Osteoblast (primary cell): ENCODE measurements around the gene SIGLEC9. TPM values are rescaled to one million over a fixed set of nuclear protein-coding genes. Genes with fewer than 3 reads are reported as not detected.
A peak's percentile ranks its signal among the peaks of the same experiment; 100 is the strongest.

Experiments
- DNase-seq: peaks from one replicate; pipeline ENCODE4 v3.0.0; 2011; ENCODE audit warnings: low spot score, mixed read lengths; ENCODE audit not compliant: insufficient read length; ENCODE audit errors: missing footprints
- H2AFZ ChIP-seq: 2 replicates; pipeline ENCODE4 v1.6.0; 2011; ENCODE audit warnings: mild to moderate bottlenecking, low read length
- H3K27ac ChIP-seq: 2 replicates; pipeline ENCODE4 v1.5.1; 2011; ENCODE audit warnings: mild to moderate bottlenecking, low read depth, low read length, moderate library complexity
- H3K27me3 ChIP-seq: 2 replicates; pipeline ENCODE4 v1.6.0; 2012; ENCODE audit warnings: mild to moderate bottlenecking, control low read depth, inconsistent platforms, low read length, moderate library complexity; ENCODE audit not compliant: insufficient read depth
- H3K36me3 ChIP-seq: 2 replicates; pipeline ENCODE4 v1.5.1; 2011; ENCODE audit warnings: mild to moderate bottlenecking, low read length, control low read depth, moderate library complexity; ENCODE audit not compliant: insufficient read depth
- H3K4me1 ChIP-seq: 2 replicates; pipeline ENCODE4 v1.5.1; 2011; ENCODE audit warnings: mild to moderate bottlenecking, low read length, control low read depth, moderate library complexity; ENCODE audit not compliant: insufficient read depth
- H3K4me2 ChIP-seq: 2 replicates; pipeline ENCODE4 v1.6.0; 2011; ENCODE audit warnings: mild to moderate bottlenecking, low read length; ENCODE audit not compliant: insufficient read depth
- H3K4me3 ChIP-seq: fragments of 200-600 bp; sonication (generic); 3 replicates; pipeline ENCODE4 v1.5.1; 2012; ENCODE audit warnings: mild to moderate bottlenecking, low read length, inconsistent platforms; ENCODE audit not compliant: insufficient read depth
- H3K79me2 ChIP-seq: 2 replicates; pipeline ENCODE4 v1.6.0; 2012; ENCODE audit warnings: mild to moderate bottlenecking, low read length, control low read depth, inconsistent platforms; ENCODE audit not compliant: insufficient read depth
- H3K9me3 ChIP-seq: 2 replicates; pipeline ENCODE4 v1.5.1; 2011; ENCODE audit warnings: low read depth, low read length, control low read depth
- H4K20me1 ChIP-seq: 2 replicates; pipeline ENCODE4 v1.6.0; 2012; ENCODE audit warnings: mild to moderate bottlenecking, low read length, control low read depth; ENCODE audit not compliant: insufficient read depth
- total RNA-seq: library from RNA; depleted of rRNA; stranded (reverse); fragments of >200 nt; gene quantifications from 2 replicates; pipeline ENCODE4 v1.2.3, GENCODE V29; 2012
- TF ChIP-seq, protein P1 (sequence below): IDR thresholded peaks from 2 replicates; pipeline ENCODE4 v1.5.1; 2011; ENCODE audit warnings: mild to moderate bottlenecking, low read depth, low read length, moderate library complexity; ENCODE audit errors: extremely low read depth

Gene SIGLEC9
- total RNA-seq, 1 donor, result not detected

DNA sequence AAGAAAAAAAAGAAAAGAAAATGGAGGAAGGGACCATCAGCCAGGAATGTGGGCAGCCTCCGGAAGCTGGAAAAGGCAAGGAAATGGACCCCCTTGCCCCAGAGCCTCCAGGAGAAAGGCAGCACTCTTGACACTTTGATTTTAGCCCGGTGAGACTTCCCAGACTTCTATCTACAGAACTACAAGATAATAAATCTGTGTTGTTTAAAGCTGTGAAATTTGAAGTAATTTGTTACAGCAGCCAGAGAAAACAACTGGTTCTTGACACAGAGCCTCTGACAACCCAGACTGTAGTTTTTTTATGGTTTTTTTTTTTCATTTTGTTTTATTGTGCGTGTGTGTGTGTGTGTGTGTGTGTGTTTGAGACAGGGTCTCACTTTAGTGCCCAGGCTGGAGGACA is 24.1 kb upstream of the SIGLEC9 start:
- H2AFZ ChIP-seq, result no peak overlapping the region
- no peak overlapping the region for H3K4me2 ChIP-seq
- peaks cover 35% of the 10 kb centered on the region for H3K79me2 ChIP-seq
- no peak overlapping the region for H3K27ac ChIP-seq
- H3K27me3 ChIP-seq, result no peaks in the 10 kb centered on the region
- TF ChIP-seq, protein P1, sequence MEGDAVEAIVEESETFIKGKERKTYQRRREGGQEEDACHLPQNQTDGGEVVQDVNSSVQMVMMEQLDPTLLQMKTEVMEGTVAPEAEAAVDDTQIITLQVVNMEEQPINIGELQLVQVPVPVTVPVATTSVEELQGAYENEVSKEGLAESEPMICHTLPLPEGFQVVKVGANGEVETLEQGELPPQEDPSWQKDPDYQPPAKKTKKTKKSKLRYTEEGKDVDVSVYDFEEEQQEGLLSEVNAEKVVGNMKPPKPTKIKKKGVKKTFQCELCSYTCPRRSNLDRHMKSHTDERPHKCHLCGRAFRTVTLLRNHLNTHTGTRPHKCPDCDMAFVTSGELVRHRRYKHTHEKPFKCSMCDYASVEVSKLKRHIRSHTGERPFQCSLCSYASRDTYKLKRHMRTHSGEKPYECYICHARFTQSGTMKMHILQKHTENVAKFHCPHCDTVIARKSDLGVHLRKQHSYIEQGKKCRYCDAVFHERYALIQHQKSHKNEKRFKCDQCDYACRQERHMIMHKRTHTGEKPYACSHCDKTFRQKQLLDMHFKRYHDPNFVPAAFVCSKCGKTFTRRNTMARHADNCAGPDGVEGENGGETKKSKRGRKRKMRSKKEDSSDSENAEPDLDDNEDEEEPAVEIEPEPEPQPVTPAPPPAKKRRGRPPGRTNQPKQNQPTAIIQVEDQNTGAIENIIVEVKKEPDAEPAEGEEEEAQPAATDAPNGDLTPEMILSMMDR, result no peak
- H3K4me3 ChIP-seq, result no peak overlapping the region
- peaks cover 48% of the 10 kb centered on the region for H4K20me1 ChIP-seq
- peaks cover 31% of the 10 kb centered on the region for H3K36me3 ChIP-seq
- peak; percentile 65 for DNase-seq
- no peaks in the 10 kb centered on the region for H3K9me3 ChIP-seq
- peaks cover 6% of the 10 kb centered on the region for H3K4me1 ChIP-seq

DNA sequence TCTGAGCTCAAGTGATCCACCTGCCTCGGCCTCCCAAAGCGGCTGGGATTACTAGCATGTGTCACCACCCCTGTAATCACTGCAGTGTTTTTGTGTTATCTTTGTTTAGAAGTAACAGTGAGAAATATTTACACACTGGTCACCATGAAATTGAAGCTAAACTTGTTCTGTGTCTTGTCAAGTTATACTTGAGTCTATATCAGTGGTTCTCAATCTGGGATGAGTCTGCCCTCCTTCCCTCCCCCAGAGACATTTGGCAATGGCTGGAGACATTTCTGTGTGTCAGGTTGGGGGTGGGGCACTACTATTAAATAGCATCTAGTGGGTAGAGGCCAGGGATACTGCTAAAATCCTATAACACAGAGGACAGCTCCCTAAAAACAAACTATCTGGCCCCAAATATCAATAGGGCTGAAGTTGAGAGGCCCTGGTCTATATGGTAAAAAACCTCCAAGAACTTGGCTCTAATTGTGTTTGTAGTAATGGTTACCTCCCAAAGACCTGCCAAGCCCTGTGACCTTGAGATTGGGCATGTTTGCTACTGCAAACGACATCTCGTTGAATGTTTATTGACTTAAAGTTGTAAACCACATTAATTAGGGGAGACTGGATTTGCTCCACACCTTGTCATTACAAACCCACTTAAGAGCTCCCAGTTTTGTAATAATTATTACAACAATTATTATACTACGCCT is 23.4 kb upstream of the SIGLEC9 start:
- H3K4me3 ChIP-seq, result no peak overlapping the region
- no peaks in the 10 kb centered on the region for H3K27me3 ChIP-seq
- peaks cover 41% of the 10 kb centered on the region for H3K79me2 ChIP-seq
- DNase-seq, result peak; percentile 89
- H3K36me3 ChIP-seq, result peaks cover 31% of the 10 kb centered on the region
- no peak overlapping the region for H3K27ac ChIP-seq
- no peak overlapping the region for H2AFZ ChIP-seq
- no peaks in the 10 kb centered on the region for H3K9me3 ChIP-seq
- TF ChIP-seq, protein P1, result no peak
- H3K4me2 ChIP-seq, result no peak overlapping the region
- peaks cover 45% of the 10 kb centered on the region for H4K20me1 ChIP-seq
- peaks cover 6% of the 10 kb centered on the region for H3K4me1 ChIP-seq

DNA sequence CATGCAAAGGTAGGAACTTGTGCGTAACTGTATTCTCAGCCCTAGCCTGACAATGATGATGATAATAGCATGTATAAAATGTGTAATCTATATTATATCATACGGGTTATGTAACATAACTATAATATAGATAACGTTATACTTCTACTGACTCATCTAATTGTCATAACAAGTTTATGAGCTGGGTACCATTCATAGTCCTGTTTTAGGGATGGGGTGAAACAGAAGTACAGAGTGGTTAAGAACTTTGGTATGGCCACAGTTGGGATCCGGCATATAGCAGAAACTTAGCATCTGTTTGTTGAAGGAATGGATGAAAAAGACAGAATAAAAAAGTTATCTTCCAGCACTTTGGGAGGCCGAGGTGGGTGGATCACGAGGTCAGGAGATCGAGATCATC is 21.7 kb upstream of the SIGLEC9 start:
- peak; percentile 91 for DNase-seq
- no peak overlapping the region for H3K27ac ChIP-seq
- no peak overlapping the region for H3K4me2 ChIP-seq
- peaks cover 55% of the 10 kb centered on the region for H3K79me2 ChIP-seq
- H3K36me3 ChIP-seq, result peaks cover 28% of the 10 kb centered on the region
- H2AFZ ChIP-seq, result no peak overlapping the region
- no peaks in the 10 kb centered on the region for H3K9me3 ChIP-seq
- TF ChIP-seq, protein P1, result no peak
- peaks cover 11% of the 10 kb centered on the region for H3K4me1 ChIP-seq
- H3K4me3 ChIP-seq, result no peak overlapping the region
- H4K20me1 ChIP-seq, result peaks cover 32% of the 10 kb centered on the region
- no peaks in the 10 kb centered on the region for H3K27me3 ChIP-seq

DNA sequence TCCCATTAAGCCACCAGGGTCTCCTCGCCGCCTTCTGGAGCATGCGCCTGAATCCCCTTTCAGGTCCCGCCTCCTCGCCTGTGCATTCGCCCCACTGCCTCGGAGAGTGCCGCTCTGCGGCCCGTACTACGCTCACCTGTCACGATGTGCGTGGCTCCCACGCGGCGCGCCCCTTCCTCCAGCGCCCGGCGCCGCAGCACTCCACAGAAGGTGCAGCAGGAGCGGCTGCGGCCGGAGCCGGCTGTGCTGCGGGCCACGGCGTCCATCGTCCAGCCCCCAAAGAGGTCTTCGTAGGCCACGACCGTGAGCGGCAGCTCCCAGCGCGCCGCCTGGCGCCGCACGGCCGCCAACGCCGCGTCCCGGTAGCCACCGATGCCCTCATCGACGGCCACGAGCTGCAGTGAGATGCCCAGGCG is 20.8 kb upstream of the SIGLEC9 start:
- TF ChIP-seq, protein P1, result no peak
- H2AFZ ChIP-seq, result no peak overlapping the region
- peaks cover 30% of the 10 kb centered on the region for H4K20me1 ChIP-seq
- peaks cover 28% of the 10 kb centered on the region for H3K36me3 ChIP-seq
- H3K9me3 ChIP-seq, result no peaks in the 10 kb centered on the region
- no peaks in the 10 kb centered on the region for H3K27me3 ChIP-seq
- H3K4me1 ChIP-seq, result peaks cover 15% of the 10 kb centered on the region
- no peak overlapping the region for H3K4me2 ChIP-seq
- peaks cover 57% of the 10 kb centered on the region for H3K79me2 ChIP-seq
- no peak for DNase-seq
- no peak overlapping the region for H3K4me3 ChIP-seq
- no peak overlapping the region for H3K27ac ChIP-seq
